CD14-positive monocyte (primary cell): ENCODE results near the gene LAMA4. TPM values are rescaled to one million over a fixed set of nuclear protein-coding genes. Genes with fewer than 3 reads are reported as not detected.

Source experiments
- DNase-seq, 3 donors: peaks; one replicate each; pipeline ENCODE4 v3.0.0-alpha.2; 2011 to 2022
- H2AFZ ChIP-seq: 2 replicates; pipeline ENCODE4 v1.6.0; 2012; ENCODE audit warnings: mild to moderate bottlenecking, low read depth, low read length, inconsistent platforms; ENCODE audit not compliant: insufficient read depth, poor library complexity, severe bottlenecking
- H3K27ac ChIP-seq, 2 donors: 1 replicate in 1 of 2; 2 replicates in 1 of 2; pipeline ENCODE4 v1.5.1; 2012 to 2013; ENCODE audit warnings: low read length in 2 of 2, control low read depth in 1 of 2, inconsistent platforms in 1 of 2, low read depth in 1 of 2, mild to moderate bottlenecking in 1 of 2
- H3K27me3 ChIP-seq, 2 donors: one replicate each; pipeline versions ENCODE4 v1.6.0 to v1.6.1; 2011 to 2013; ENCODE audit warnings: low read length in 2 of 2; ENCODE audit not compliant: control insufficient read depth in 2 of 2, insufficient read depth in 2 of 2
- H3K36me3 ChIP-seq, 2 donors: replicated peaks in 1 of 2; 1 replicate in 1 of 2; 2 replicates in 1 of 2; pipeline versions ENCODE4 v1.5.1 to v1.6.1; 2012 to 2013; ENCODE audit warnings: low read length in 2 of 2, control low read depth in 1 of 2, inconsistent platforms in 1 of 2, mild to moderate bottlenecking in 1 of 2; ENCODE audit not compliant: insufficient read depth in 2 of 2, control insufficient read depth in 1 of 2
- H3K4me1 ChIP-seq, 2 donors: 1 replicate in 1 of 2; 2 replicates in 1 of 2; pipeline versions ENCODE4 v1.5.1 to v1.6.1; 2012 to 2013; ENCODE audit warnings: low read length in 2 of 2, control low read depth in 1 of 2, inconsistent platforms in 1 of 2, mild to moderate bottlenecking in 1 of 2, moderate library complexity in 1 of 2; ENCODE audit not compliant: insufficient read depth in 2 of 2, control insufficient read depth in 1 of 2
- H3K4me2 ChIP-seq: replicated peaks from 2 replicates; pipeline ENCODE3; 2012; ENCODE audit warnings: low read length, moderate library complexity, mild to moderate bottlenecking; ENCODE audit not compliant: poor library complexity, severe bottlenecking; ENCODE audit errors: extremely low read depth
- H3K4me3 ChIP-seq, 3 experiments: fragments of 200-600 bp in 1 of 3; sonication (generic) in 1 of 3; replicated peaks in 1 of 3; 1 replicate in 2 of 3; 2 replicates in 1 of 3; pipeline ENCODE4 v1.5.1; 2011 to 2013; ENCODE audit warnings: low read length in 3 of 3, mild to moderate bottlenecking in 3 of 3, control low read depth in 2 of 3, low read depth in 2 of 3, inconsistent platforms in 1 of 3, moderate library complexity in 1 of 3
- H3K79me2 ChIP-seq: 2 replicates; pipeline ENCODE4 v1.6.0; 2012; ENCODE audit warnings: mild to moderate bottlenecking, control low read depth, inconsistent platforms, low read length, moderate library complexity; ENCODE audit not compliant: insufficient read depth
- H3K9ac ChIP-seq: 2 replicates; pipeline ENCODE4 v1.6.0; 2017; ENCODE audit warnings: low read length, mild to moderate bottlenecking; ENCODE audit not compliant: insufficient read depth, poor library complexity, severe bottlenecking
- H3K9me3 ChIP-seq, 2 donors: replicated peaks in 1 of 2; 1 replicate in 1 of 2; 2 replicates in 1 of 2; pipeline versions ENCODE4 v1.5.1 to v1.6.1; 2012 to 2013; ENCODE audit warnings: low read length in 2 of 2, control low read depth in 1 of 2; ENCODE audit not compliant: control insufficient read depth in 1 of 2, insufficient read depth in 1 of 2
- H4K20me1 ChIP-seq: 2 replicates; pipeline ENCODE4 v1.6.0; 2012; ENCODE audit warnings: mild to moderate bottlenecking, low read length, control low read depth, moderate library complexity; ENCODE audit not compliant: insufficient read depth
- H3K27ac Mint-ChIP-seq, 7 donors: one replicate each; pipeline ENCODE4 v1.8.0; 2020; ENCODE audit warnings: mild to moderate bottlenecking in 7 of 7, mixed read lengths in 7 of 7, moderate library complexity in 6 of 7, inconsistent platforms in 2 of 7
- H3K27me3 Mint-ChIP-seq, 3 donors: one replicate each; pipeline ENCODE4 v1.8.0; 2021 to 2022; ENCODE audit warnings: low read depth in 3 of 3, mild to moderate bottlenecking in 3 of 3, mixed read lengths in 3 of 3, moderate library complexity in 3 of 3, inconsistent platforms in 1 of 3
- H3K36me3 Mint-ChIP-seq, 2 donors: one replicate each; pipeline ENCODE4 v1.8.0; 2020; ENCODE audit warnings: mixed read lengths in 2 of 2, inconsistent platforms in 1 of 2, mild to moderate bottlenecking in 1 of 2
- H3K4me1 Mint-ChIP-seq: one replicate; pipeline ENCODE4 v1.8.0; 2020; ENCODE audit warnings: mild to moderate bottlenecking, mixed read lengths
- H3K4me3 Mint-ChIP-seq, 2 donors: one replicate each; pipeline ENCODE4 v1.8.0; 2020; ENCODE audit warnings: mild to moderate bottlenecking in 2 of 2, mixed read lengths in 2 of 2, moderate library complexity in 1 of 2
- H3K9me3 Mint-ChIP-seq, 7 donors: one replicate each; pipeline ENCODE4 v1.8.0; 2020 to 2022; ENCODE audit warnings: mixed read lengths in 7 of 7, mild to moderate bottlenecking in 6 of 7, moderate library complexity in 6 of 7, inconsistent platforms in 2 of 7
- CTCF ChIP-seq: fragments of 200-600 bp; IDR thresholded peaks from one replicate; pipeline ENCODE4 v1.8.0; 2022; ENCODE audit warnings: antibody characterized with exemption, mild to moderate bottlenecking
- WGBS: methylation state at CpG from one replicate; pipeline ENCODE4 v1.1.5; 2013; ENCODE audit warnings: missing lambda C conversion rate; ENCODE audit not compliant: insufficient coverage; 5-methylcytosine and 5-hydroxymethylcytosine counted together
- intact Hi-C, 2 donors: fragments of 100-400 bp; cut with micrococcal nuclease; formaldehyde crosslinking; loops; one replicate each; pipeline versions ENCODE4 v1.15.0 to v1.15.1; 2023
- polyA plus RNA-seq, 3 donors: library from polyadenylated mRNA; depleted of rRNA in 1 of 3; unstranded in 2 of 3; stranded (reverse) in 1 of 3; fragments of 300-500 nt in 2 of 3; fragments of >200 nt in 1 of 3; fragmentation: Illumina TruSeq in 2 of 3; gene quantifications; 1 replicate in 2 of 3; 2 replicates in 1 of 3; pipeline ENCODE4 v1.2.3, GENCODE V29; 2012 to 2021

Gene LAMA4
- polyA plus RNA-seq, 3 donors: not detected

GRCh38 chr6:112227992-112228391 lies 26.4 kb downstream of the LAMA4 start:
- no CpG with 5 or more reads among the region's 1 CpG for WGBS
- no peak overlapping the region for H3K4me3 Mint-ChIP-seq
- no peak overlapping the region for H3K9ac ChIP-seq
- H3K79me2 ChIP-seq: no peaks in the 10 kb centered on the region
- H3K9me3 ChIP-seq: peaks cover 0 to 3% of the 10 kb centered on the region in 2 donors
- H2AFZ ChIP-seq: no peak overlapping the region
- H3K4me2 ChIP-seq: no peak overlapping the region
- H3K4me1 Mint-ChIP-seq: no peaks in the 10 kb centered on the region
- peaks cover 0 to 3% (median 0%) of the 10 kb centered on the region in 7 donors for H3K9me3 Mint-ChIP-seq
- no peak overlapping the region for H3K4me3 ChIP-seq
- no peaks in the 10 kb centered on the region for H3K27me3 ChIP-seq
- H3K27ac ChIP-seq: no peak overlapping the region
- H3K4me1 ChIP-seq: no peaks in the 10 kb centered on the region
- peaks cover 0 to 6% (median 2%) of the 10 kb centered on the region in 3 donors for H3K27me3 Mint-ChIP-seq
- H3K36me3 Mint-ChIP-seq: no peaks in the 10 kb centered on the region
- no peak for TF ChIP-seq CTCF
- no peaks in the 10 kb centered on the region for H3K36me3 ChIP-seq
- intact Hi-C loops: no loop called here
- no peak overlapping the region for H3K27ac Mint-ChIP-seq
- DNase-seq: no peak
- no peaks in the 10 kb centered on the region for H4K20me1 ChIP-seq

GRCh38 chr6:112227411-112227810 lies 27.0 kb downstream of the LAMA4 start:
- Mint-ChIP-seq H3K9me3 (peaks cover 0 to 3% (median 0%) of the 10 kb centered on the region in 7 donors), H3K36me3 (no peaks in the 10 kb centered on the region), H3K4me3 (no peak overlapping the region), H3K4me1 (no peaks in the 10 kb centered on the region), H3K27me3 (peaks cover 0 to 7% (median 2%) of the 10 kb centered on the region in 3 donors), H3K27ac (no peak overlapping the region)
- H3K36me3 ChIP-seq: no peaks in the 10 kb centered on the region
- no peaks in the 10 kb centered on the region for H4K20me1 ChIP-seq
- no peak overlapping the region for H3K4me3 ChIP-seq
- H3K4me1 ChIP-seq: no peaks in the 10 kb centered on the region
- H3K27me3 ChIP-seq: no peaks in the 10 kb centered on the region
- intact Hi-C loops: no loop called here
- WGBS: no CpG with 5 or more reads among the region's 2 CpGs
- no peak overlapping the region for H3K9ac ChIP-seq
- no peak overlapping the region for H2AFZ ChIP-seq
- no peak overlapping the region for H3K4me2 ChIP-seq
- no peak overlapping the region for H3K27ac ChIP-seq
- peaks cover 0 to 3% of the 10 kb centered on the region in 2 donors for H3K9me3 ChIP-seq
- DNase-seq: no peak
- TF ChIP-seq CTCF: no peak
- H3K79me2 ChIP-seq: no peaks in the 10 kb centered on the region
